GM12801 (cell line): Measurements from ENCODE around the gene GATB.

Experiments
- TF ChIP-seq, protein P1 (sequence below): IDR thresholded peaks from one replicate; pipeline ENCODE4 v1.5.1; 2011; ENCODE audit warnings: control low read depth; ENCODE audit not compliant: insufficient read length; ENCODE audit errors: extremely low read depth

GATB gene

GRCh38 chr4:151804821-151805220 lies 44.0 kb upstream of the GATB start:
- TF ChIP-seq, protein P1, sequence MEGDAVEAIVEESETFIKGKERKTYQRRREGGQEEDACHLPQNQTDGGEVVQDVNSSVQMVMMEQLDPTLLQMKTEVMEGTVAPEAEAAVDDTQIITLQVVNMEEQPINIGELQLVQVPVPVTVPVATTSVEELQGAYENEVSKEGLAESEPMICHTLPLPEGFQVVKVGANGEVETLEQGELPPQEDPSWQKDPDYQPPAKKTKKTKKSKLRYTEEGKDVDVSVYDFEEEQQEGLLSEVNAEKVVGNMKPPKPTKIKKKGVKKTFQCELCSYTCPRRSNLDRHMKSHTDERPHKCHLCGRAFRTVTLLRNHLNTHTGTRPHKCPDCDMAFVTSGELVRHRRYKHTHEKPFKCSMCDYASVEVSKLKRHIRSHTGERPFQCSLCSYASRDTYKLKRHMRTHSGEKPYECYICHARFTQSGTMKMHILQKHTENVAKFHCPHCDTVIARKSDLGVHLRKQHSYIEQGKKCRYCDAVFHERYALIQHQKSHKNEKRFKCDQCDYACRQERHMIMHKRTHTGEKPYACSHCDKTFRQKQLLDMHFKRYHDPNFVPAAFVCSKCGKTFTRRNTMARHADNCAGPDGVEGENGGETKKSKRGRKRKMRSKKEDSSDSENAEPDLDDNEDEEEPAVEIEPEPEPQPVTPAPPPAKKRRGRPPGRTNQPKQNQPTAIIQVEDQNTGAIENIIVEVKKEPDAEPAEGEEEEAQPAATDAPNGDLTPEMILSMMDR = no peak

GRCh38 chr4:151804086-151804630 lies 43.4 kb upstream of the GATB start:
- TF ChIP-seq, protein P1 = no peak

DNA sequence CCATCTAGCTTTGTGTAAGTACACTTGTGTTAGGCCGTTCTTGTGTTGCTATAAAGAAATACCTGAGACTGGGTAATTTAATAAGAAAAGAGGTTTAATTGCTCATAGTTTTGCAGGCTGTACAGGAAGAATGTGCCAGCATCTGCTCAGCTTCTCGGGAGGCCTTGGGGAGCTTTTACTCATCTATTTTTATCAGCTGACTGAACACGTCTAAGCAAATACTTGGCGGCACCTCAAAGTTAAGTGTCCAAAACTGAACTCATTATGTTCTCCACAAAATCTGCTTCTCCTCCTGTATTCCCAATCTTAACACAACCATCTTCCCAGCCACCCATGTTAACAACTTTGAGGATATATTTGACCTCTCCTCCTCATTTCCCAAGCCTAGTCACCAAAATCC lies 42.4 kb upstream of the GATB start:
- TF ChIP-seq, protein P1 = no peak

DNA sequence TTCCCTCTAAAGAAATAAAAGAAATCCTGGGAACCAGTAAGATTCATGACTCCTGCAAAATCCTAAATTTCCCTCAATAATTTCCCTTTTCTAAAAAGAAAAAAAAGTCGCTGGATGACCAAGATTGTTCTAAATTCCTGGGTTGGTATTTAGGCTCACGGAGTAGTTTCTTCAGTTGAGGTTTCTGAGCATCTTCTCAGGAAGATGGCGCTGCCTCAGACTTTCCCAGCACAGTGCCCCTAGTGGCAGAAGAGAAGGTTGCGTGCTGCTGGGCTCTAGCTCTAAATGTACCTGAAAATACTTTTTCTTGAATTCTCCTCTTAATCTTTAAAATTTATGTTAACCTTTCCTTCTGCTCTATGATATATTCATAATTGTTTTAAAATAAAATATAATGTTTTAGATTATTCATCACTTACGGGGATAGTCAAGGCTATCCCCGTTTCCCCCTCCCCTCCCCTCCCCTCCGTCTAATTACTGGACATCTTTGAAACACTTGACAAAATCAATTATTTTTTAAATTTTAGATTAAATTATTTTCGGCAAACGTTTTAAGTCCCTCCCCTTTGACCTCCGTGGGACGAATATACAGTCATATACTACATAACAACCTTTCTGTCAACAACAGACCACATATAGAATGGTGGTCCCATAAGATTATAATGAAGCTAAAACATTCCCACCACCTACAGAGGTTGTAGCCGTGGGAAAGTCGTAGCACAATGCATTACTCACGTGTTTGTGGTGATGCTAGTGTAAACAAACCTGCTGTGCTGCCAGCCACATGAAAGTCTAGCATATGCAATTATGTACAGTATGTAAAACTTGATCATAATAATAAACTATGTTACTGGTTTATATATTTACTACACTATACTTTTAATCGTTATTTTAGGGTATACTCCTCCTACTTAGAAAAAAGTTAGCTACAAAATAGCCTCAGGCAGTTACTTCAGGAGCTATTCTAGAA lies 41.0 kb upstream of the GATB start:
- TF ChIP-seq, protein P1 = peak; percentile 52

- TF ChIP-seq, protein P1 = no peak
Observed at GRCh38 chr4:151799417-151800012, 38.7 kb upstream of the GATB start.

DNA sequence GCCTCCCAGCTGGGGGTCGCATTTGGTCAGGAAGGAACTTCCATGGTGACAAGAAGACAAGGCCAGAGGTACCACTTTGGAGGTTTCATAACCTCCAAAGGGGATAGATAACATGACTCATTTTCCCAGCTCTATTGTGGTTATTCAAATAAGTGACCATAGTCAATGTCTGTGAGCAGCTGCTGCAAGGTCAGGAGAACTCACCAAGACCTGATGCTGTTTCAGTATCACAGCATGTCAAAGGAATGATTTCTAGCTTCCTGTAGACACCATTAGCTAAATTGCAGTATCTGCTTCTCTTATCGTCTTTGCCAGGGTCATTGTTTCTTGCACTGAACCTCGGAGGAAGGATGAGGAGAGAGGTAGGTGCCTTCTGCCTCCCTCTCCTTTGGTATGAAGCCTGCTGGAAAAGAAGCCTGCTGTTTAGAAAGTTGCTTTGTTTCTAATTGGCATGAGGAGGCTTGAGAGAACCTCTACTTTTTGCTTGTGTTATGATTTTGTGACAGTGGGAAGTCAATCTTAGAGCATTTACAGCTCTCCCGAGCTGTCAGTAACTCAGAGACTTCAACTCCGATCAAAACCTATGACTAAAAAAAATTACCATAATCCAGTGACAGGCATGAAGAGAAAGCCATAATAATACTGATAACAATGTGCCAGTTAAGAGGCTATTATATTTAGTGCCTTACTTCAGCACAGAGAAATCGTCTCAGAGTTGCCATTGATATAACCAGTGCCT lies 38.0 kb upstream of the GATB start:
- TF ChIP-seq, protein P1 = no peak

DNA sequence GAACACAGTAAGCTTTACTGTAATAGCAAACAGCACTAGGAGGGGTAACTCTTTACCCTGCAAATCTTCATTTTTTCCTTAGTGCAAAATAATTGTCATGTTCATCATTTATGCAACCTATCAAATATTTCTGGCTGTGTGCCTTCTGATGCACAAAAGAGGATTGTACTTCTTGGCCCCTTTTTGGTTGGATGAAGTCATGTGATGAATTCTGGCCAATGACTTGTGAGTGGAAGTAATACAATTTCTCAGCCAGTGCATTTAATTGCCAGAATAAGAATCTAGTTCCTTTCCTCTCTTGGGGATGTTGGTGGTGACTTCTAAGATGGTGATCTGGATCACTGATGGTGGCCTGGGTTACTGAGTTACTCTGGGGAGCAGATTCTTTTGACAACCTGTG lies 37.0 kb upstream of the GATB start:
- TF ChIP-seq, protein P1 = no peak
